HUES64 (cell line): Measurements from ENCODE around the gene KIAA0408.

ENCODE experiments used
- H3K27ac ChIP-seq: 2 replicates; pipeline ENCODE4 v1.7.0; 2013; ENCODE audit warnings: low read depth, low read length, inconsistent platforms
- H3K27me3 ChIP-seq: 2 replicates; pipeline ENCODE4 v1.6.1; 2013; ENCODE audit warnings: mild to moderate bottlenecking, low read length; ENCODE audit not compliant: insufficient read depth
- H3K36me3 ChIP-seq: 2 replicates; pipeline ENCODE4 v1.6.1; 2013; ENCODE audit warnings: mild to moderate bottlenecking, low read length; ENCODE audit not compliant: insufficient read depth
- H3K4me1 ChIP-seq: 2 replicates; pipeline ENCODE4 v1.6.1; 2013; ENCODE audit warnings: mild to moderate bottlenecking, low read length, moderate library complexity; ENCODE audit not compliant: insufficient read depth
- H3K4me3 ChIP-seq: 2 replicates; pipeline ENCODE4 v1.5.1; 2013; ENCODE audit warnings: mild to moderate bottlenecking, low read length, moderate library complexity
- H3K9ac ChIP-seq: 2 replicates; pipeline ENCODE4 v1.6.1; 2013; ENCODE audit warnings: mild to moderate bottlenecking, low read depth, low read length
- H3K9me3 ChIP-seq: 2 replicates; pipeline ENCODE4 v1.6.1; 2013; ENCODE audit warnings: low read depth, low read length; ENCODE audit not compliant: insufficient read depth
- WGBS: fragments of 150-250, 120-280 bp; methylation state at CpG from one replicate; pipeline ENCODE4 v1.1.7; 2013; ENCODE audit warnings: missing lambda C conversion rate; 5-methylcytosine and 5-hydroxymethylcytosine counted together

KIAA0408 gene

DNA sequence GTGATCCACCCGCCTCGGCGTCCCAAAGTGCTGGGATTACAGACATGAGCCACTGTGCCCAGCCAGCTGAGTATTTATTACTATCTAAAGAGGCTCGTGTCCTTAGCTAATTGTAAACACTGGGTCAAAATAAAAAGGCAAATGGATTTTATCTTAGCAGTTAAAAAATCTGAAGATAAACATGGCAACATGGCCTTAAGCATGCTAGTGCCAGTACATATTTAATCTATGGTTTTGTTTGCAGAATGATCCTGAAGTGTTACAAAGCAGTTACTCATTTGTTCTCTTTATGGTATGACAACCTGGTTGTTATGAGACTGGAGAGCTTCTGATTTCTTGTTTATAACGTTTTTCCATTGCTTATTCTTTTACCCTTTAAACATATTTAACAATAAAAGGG is 3.9 kb upstream of the KIAA0408 start:
- H3K36me3 ChIP-seq, result no peaks in the 10 kb centered on the region
- no peak overlapping the region for H3K27ac ChIP-seq
- 95% methylated on average over 4 of the region's 5 CpGs for WGBS
- H3K4me1 ChIP-seq, result peaks cover 14% of the 10 kb centered on the region
- no peaks in the 10 kb centered on the region for H3K9me3 ChIP-seq
- no peak overlapping the region for H3K4me3 ChIP-seq
- H3K9ac ChIP-seq, result no peak overlapping the region
- no peaks in the 10 kb centered on the region for H3K27me3 ChIP-seq

DNA sequence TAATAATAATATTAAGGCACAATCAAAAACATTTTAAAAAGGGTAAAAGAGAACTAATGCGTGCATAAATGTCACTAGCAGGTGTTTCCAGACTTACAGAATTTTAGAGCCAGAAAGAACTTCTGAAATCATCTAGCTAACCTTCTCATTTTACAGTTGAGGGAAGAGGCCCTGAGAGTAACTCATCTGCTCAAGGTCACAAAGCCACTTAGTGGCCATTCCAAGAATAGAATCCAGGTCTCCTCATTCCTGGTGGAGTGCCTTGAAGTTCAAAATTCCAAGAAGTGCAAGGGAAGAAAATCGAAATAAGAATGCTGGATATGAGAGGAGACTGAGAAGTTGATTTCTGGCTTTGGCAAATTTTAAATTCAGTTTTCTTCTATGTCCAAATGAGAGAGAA is 3.2 kb upstream of the KIAA0408 start:
- H3K9me3 ChIP-seq, result no peaks in the 10 kb centered on the region
- H3K27ac ChIP-seq, result no peak overlapping the region
- no peak overlapping the region for H3K4me3 ChIP-seq
- H3K4me1 ChIP-seq, result peaks cover 21% of the 10 kb centered on the region
- H3K9ac ChIP-seq, result no peak overlapping the region
- WGBS, result 98% methylated on average over 2 of the region's 2 CpGs
- H3K36me3 ChIP-seq, result no peaks in the 10 kb centered on the region
- H3K27me3 ChIP-seq, result no peaks in the 10 kb centered on the region

DNA sequence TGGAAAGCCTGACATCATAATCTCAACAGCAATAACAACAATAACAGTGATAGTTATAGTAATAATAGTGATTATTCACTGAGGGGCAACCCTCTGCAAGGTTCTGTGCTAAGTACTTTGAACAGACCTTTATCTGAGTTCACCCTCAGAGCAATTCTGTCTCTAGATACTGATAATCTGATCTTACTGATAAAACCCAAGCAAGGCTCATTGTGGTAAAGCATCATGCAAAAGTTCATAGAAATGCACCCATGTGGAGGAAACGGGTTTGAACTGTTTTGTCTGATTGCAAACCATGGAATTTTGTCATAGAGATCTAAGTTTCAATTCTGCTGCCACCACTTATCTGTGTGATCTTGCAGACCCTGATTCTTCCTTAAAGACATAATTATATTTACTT is 1.3 kb upstream of the KIAA0408 start:
- H3K27me3 ChIP-seq, result no peaks in the 10 kb centered on the region
- 100% methylated on average over 1 of the region's 1 CpG for WGBS
- no peak overlapping the region for H3K27ac ChIP-seq
- H3K4me3 ChIP-seq, result no peak overlapping the region
- peaks cover 28% of the 10 kb centered on the region for H3K4me1 ChIP-seq
- no peak overlapping the region for H3K9ac ChIP-seq
- H3K36me3 ChIP-seq, result no peaks in the 10 kb centered on the region
- H3K9me3 ChIP-seq, result no peaks in the 10 kb centered on the region

- no peak overlapping the region for H3K9ac ChIP-seq
- no peak overlapping the region for H3K27ac ChIP-seq
- peaks cover 28% of the 10 kb centered on the region for H3K4me1 ChIP-seq
- H3K27me3 ChIP-seq, result no peaks in the 10 kb centered on the region
- no peaks in the 10 kb centered on the region for H3K36me3 ChIP-seq
- no peaks in the 10 kb centered on the region for H3K9me3 ChIP-seq
- H3K4me3 ChIP-seq, result no peak overlapping the region
- WGBS, result 77% methylated on average over 4 of the region's 4 CpGs
Measured at GRCh38 chr6:127458817-127459216, 372 bp downstream of the KIAA0408 start.

GRCh38 chr6:127458222-127458621 is 967 bp downstream of the KIAA0408 start:
- Histone ChIP-seq H3K27ac (no peak overlapping the region), H3K36me3 (no peaks in the 10 kb centered on the region), H3K27me3 (no peaks in the 10 kb centered on the region), H3K4me1 (peaks cover 28% of the 10 kb centered on the region), H3K9ac (no peak overlapping the region), H3K9me3 (no peaks in the 10 kb centered on the region), H3K4me3 (no peak overlapping the region)
- WGBS, result 94% methylated on average over 3 of the region's 3 CpGs

DNA sequence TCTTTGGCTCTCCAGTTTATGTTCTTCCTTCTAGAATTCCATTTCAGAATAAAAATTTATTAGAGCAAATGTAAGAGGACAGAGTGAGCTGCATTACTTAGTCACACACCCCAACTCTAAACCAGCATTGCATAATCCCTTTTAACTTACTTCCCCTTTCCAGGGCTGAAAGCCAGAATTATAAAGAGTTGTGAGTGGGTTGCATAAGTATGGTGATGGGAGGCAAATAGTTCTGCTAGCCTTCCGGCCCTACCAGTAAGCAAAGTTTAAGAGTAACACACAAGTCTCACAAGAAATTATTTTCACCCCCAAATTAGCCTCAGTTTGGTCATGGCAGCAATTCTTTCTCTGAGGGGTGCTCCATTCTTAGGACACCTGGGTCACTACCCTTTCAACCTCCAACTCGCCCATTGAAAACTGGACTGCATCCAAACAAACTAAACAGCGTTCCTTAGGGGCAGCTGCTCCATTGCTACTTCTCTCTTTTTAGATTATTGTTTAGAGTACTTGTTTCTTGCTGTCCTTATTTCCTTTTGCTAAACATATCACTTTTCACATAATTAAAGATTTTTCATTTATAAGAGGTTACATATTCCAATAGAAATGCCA is 1.6 kb downstream of the KIAA0408 start:
- Histone ChIP-seq H3K36me3 (no peaks in the 10 kb centered on the region), H3K9me3 (no peaks in the 10 kb centered on the region), H3K4me1 (peaks cover 28% of the 10 kb centered on the region), H3K9ac (no peak overlapping the region), H3K4me3 (no peak overlapping the region), H3K27me3 (no peaks in the 10 kb centered on the region), H3K27ac (no peak overlapping the region)
- 58% methylated on average over 3 of the region's 3 CpGs for WGBS

DNA sequence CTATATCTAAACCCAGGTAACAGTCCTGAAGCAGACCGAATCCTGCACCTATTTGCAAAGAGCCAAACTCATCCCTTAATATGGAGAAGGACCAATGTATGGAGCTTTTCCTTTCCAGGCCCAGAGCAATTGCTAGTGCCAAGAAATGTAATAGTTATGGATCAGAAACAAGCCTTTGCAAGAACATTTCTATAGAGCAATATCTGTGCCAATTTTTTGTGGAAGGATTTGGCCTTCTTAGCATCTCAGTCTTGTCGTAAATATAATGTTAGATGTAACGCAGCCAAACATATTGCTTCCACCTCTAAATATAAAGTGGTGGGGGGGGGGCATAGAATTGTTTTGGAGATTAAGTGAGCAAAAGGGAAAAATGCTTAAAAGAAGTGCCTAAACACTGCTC is 2.7 kb downstream of the KIAA0408 start:
- WGBS, result 100% methylated on average over 1 of the region's 3 CpGs
- Histone ChIP-seq H3K4me1 (peaks cover 28% of the 10 kb centered on the region), H3K4me3 (no peak overlapping the region), H3K36me3 (no peaks in the 10 kb centered on the region), H3K9me3 (no peaks in the 10 kb centered on the region), H3K9ac (no peak overlapping the region), H3K27ac (no peak overlapping the region), H3K27me3 (no peaks in the 10 kb centered on the region)

DNA sequence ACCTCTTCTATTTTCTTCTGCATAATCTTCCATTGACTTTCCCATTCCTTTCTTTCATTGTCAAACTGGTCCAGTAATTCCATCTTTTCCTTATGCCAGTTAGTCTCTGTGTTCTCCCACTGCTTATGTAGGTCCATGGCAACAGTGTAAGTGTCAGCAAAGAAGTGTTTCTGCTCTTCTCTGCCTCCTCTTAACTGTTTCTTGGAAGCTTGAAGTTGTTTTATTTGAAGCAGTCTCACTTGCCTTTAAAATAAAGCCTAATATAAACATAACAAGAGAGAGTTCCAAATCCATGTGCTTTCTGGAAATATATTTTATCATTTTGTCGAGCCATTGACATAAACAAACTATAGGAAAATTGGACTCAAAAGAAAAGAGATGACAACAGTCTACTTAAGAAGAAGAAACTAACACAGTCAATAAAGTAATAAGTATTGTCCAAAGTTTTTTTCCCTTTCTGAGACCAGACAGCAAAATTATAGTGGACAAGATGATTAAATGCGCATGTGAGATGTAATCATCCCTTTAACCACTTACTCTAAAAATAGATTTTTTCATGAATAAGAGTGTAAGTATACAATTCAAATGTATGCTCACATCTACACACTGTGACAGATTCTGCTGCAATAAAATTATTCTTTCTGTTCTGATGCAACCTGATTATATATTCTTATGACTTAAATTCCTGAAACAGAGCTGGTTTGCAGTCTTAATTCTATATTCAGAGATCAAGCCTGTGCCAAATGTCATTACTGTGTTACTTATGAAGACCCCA is 5.2 kb downstream of the KIAA0408 start:
- H3K36me3 ChIP-seq, result peaks cover 5% of the 10 kb centered on the region; the same call in 1 of the 2 replicates
- H3K4me1 ChIP-seq, result peaks cover 26% of the 10 kb centered on the region
- H3K27me3 ChIP-seq, result no peaks in the 10 kb centered on the region
- no peak overlapping the region for H3K4me3 ChIP-seq
- H3K9me3 ChIP-seq, result no peaks in the 10 kb centered on the region
- no peak overlapping the region for H3K27ac ChIP-seq
- H3K9ac ChIP-seq, result no peak overlapping the region
- no CpG with 5 or more reads among the region's 2 CpGs for WGBS

GRCh38 chr6:127452803-127453202 is 6.4 kb downstream of the KIAA0408 start:
- Histone ChIP-seq H3K9ac (no peak overlapping the region), H3K4me3 (no peak overlapping the region), H3K9me3 (no peaks in the 10 kb centered on the region), H3K27me3 (no peaks in the 10 kb centered on the region), H3K4me1 (peaks cover 14% of the 10 kb centered on the region; the same call in 1 of the 2 replicates), H3K27ac (no peak overlapping the region), H3K36me3 (peaks cover 9% of the 10 kb centered on the region; the same call in 1 of the 2 replicates)

GRCh38 chr6:127451388-127451787 is 7.8 kb downstream of the KIAA0408 start:
- 93% methylated on average over 3 of the region's 3 CpGs for WGBS

DNA sequence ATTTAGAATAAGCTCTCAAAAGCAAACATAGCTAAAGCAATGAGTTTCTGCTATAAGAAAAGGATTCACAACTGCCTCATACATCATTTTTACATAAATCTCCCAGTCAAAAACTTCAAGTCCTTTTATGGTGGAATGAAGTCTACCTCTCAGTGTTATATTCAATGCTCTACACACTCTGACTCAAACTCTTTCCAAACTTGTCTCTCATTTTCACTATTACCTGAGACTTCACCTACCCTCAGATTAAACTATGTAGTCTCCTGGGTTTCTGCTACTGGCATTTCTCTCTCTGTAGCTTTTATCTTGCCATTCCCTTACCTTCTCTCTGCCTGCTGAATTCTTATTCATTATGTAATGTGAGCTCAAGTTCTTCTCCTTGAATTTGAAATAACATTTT is 11.4 kb downstream of the KIAA0408 start:
- peaks cover 27% of the 10 kb centered on the region; the same call in 1 of the 2 replicates for H3K36me3 ChIP-seq
- H3K9ac ChIP-seq, result no peak overlapping the region

More at GRCh38 chr6:127451388-127451787, 7.8 kb downstream of the KIAA0408 start:
- H3K27me3 ChIP-seq, result no peaks in the 10 kb centered on the region
- no peak overlapping the region for H3K9ac ChIP-seq
- no peaks in the 10 kb centered on the region for H3K9me3 ChIP-seq
- peaks cover 20% of the 10 kb centered on the region; the same call in 1 of the 2 replicates for H3K36me3 ChIP-seq
- H3K4me1 ChIP-seq, result 0 out of 2 replicates have a peak, but pooled peaks cover 3% of the 10 kb centered on the region
- no peak overlapping the region for H3K27ac ChIP-seq
- H3K4me3 ChIP-seq, result no peak overlapping the region

More for the DNA sequence above, 11.4 kb downstream of the KIAA0408 start:
- Histone ChIP-seq H3K4me3 (no peak overlapping the region), H3K9me3 (no peaks in the 10 kb centered on the region), H3K4me1 (0 out of 2 replicates have a peak, but pooled peaks cover 3% of the 10 kb centered on the region), H3K27ac (no peak overlapping the region), H3K27me3 (no peaks in the 10 kb centered on the region)
